Tibial nerve (tissue), 4 donors: ENCODE data around the gene ABHD12. TPM values are rescaled to one million over a fixed set of nuclear protein-coding genes. Genes with fewer than 3 reads are reported as not detected.
A peak's percentile ranks its signal among the peaks of the same experiment; 100 is the strongest.

Source experiments
- DNase-seq, 2 donors: peaks; one replicate each; pipeline ENCODE4 v3.0.0-alpha.2; 2019; ENCODE audit warnings: low spot score in 2 of 2
- H3K27ac ChIP-seq, 4 donors: fragments of 200-600 bp; sonication (generic) in 3 of 4; one replicate each; pipeline ENCODE4 v1.5.1; 2017 to 2019; ENCODE audit warnings: mild to moderate bottlenecking in 1 of 4
- H3K27me3 ChIP-seq, 2 donors: fragments of 200-600 bp; sonication (generic) in 1 of 2; one replicate each; pipeline versions ENCODE4 v1.5.1 to v1.6.0; 2017 to 2019
- H3K36me3 ChIP-seq, 3 donors: fragments of 200-600 bp; sonication (generic); one replicate each; pipeline ENCODE4 v1.5.1; 2018 to 2019
- H3K4me1 ChIP-seq, 4 donors: fragments of 200-600 bp; sonication (generic) in 3 of 4; one replicate each; pipeline ENCODE4 v1.5.1; 2017 to 2019
- H3K4me3 ChIP-seq, 4 donors: fragments of 200-600 bp; sonication (generic) in 3 of 4; one replicate each; pipeline ENCODE4 v1.5.1; 2017 to 2019; ENCODE audit warnings: mild to moderate bottlenecking in 1 of 4, moderate library complexity in 1 of 4
- H3K9me3 ChIP-seq, 4 donors: fragments of 200-600 bp; sonication (generic) in 3 of 4; one replicate each; pipeline ENCODE4 v1.5.1; 2017 to 2019
- EP300 ChIP-seq, 2 donors: sonication (generic); formaldehyde crosslinking; IDR thresholded peaks; one replicate each; pipeline ENCODE4 v1.6.1; 2017; ENCODE audit warnings: antibody characterized with exemption in 2 of 2, mild to moderate bottlenecking in 1 of 2
- POLR2A ChIP-seq, 2 donors: fragments of 450-650 bp; IDR thresholded peaks; one replicate each; pipeline ENCODE4 v1.6.1; 2017; ENCODE audit warnings: antibody characterized with exemption in 2 of 2, mild to moderate bottlenecking in 2 of 2, moderate library complexity in 2 of 2
- WGBS, 2 donors: methylation state at CpG; one replicate each; pipeline ENCODE4 v1.1.5; 2018; 5-methylcytosine and 5-hydroxymethylcytosine counted together
- total RNA-seq, 4 donors: library from RNA; depleted of rRNA; stranded (reverse); fragments of >200 nt; gene quantifications; one replicate each; pipeline ENCODE4 v1.1.0, GENCODE V29; 2016
- TF ChIP-seq, protein P1 (sequence below), 5 experiments: fragments of 200-600 bp in 3 of 5; fragments of 450-650 bp in 2 of 5; sonication (generic) in 3 of 5; IDR thresholded peaks; one replicate each; pipeline ENCODE4 v1.5.1; 2016 to 2019; ENCODE audit warnings: antibody characterized with exemption in 5 of 5, mild to moderate bottlenecking in 3 of 5, moderate library complexity in 2 of 5

ABHD12 gene
- total RNA-seq, 4 donors from 2014 or later = 67.2 to 116 (median 105) TPM

DNA sequence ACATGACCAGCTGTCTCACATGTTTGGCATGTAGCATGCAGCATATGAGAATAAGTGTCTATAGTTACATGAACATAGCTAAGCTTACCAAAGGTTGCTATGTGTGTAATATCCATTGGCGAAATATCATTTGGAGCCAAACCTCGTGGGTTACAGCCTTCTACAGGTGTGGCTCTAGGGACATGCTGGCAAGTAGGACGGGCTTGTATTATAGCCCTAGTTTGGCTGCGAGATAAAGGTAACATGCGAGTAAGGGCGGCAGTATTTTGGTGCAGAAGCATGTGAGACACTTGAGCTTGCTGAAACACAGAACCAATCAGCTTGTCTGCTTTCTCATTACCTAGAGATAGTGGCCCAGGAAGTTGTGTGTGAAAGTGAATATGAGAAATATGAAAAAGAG, 6.5 kb upstream of the ABHD12 start:
- Histone ChIP-seq H3K36me3 (no peaks in the 10 kb centered on the region), H3K27ac (peak overlapping the region in 1 of 4 donors; percentile 64), H3K4me1 (peaks cover 0 to 21% (median 6%) of the 10 kb centered on the region in 4 donors), H3K27me3 (no peaks in the 10 kb centered on the region), H3K9me3 (peaks cover 0 to 3% (median 0%) of the 10 kb centered on the region in 4 donors), H3K4me3 (no peak overlapping the region)
- WGBS, 2 donors = 86 to 87% methylated on average over 6 of the region's 6 CpGs
- no peak for DNase-seq
- TF ChIP-seq POLR2A (IDR thresholded peaks at IDR 0.05) = no peak
- TF ChIP-seq, protein P1, sequence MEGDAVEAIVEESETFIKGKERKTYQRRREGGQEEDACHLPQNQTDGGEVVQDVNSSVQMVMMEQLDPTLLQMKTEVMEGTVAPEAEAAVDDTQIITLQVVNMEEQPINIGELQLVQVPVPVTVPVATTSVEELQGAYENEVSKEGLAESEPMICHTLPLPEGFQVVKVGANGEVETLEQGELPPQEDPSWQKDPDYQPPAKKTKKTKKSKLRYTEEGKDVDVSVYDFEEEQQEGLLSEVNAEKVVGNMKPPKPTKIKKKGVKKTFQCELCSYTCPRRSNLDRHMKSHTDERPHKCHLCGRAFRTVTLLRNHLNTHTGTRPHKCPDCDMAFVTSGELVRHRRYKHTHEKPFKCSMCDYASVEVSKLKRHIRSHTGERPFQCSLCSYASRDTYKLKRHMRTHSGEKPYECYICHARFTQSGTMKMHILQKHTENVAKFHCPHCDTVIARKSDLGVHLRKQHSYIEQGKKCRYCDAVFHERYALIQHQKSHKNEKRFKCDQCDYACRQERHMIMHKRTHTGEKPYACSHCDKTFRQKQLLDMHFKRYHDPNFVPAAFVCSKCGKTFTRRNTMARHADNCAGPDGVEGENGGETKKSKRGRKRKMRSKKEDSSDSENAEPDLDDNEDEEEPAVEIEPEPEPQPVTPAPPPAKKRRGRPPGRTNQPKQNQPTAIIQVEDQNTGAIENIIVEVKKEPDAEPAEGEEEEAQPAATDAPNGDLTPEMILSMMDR (IDR thresholded peaks at IDR 0.05) = no peak
- TF ChIP-seq EP300 (IDR thresholded peaks at IDR 0.05) = no peak

DNA sequence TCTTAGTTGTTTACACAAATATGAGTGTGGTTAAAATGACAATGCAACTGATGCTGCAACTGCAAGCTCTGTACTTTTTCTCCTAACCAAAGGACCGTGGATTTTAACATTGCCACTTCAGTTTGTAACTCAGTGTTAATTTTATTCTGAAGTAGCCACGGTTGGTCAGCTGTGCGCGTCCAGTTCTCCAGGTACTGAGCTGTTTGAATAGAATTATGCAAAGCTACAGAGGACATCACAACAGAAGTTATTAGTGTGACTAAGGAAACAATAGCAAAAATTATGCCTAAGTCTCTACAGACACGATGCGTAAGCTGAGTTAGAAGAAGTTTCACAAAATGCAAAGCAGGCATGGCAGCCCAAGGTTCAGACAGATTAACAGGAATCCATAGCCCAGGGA, 4.4 kb upstream of the ABHD12 start:
- Histone ChIP-seq H3K4me3 (no peak overlapping the region), H3K36me3 (no peaks in the 10 kb centered on the region), H3K9me3 (no peaks in the 10 kb centered on the region), H3K4me1 (peaks cover 0 to 27% (median 6%) of the 10 kb centered on the region in 4 donors), H3K27me3 (no peaks in the 10 kb centered on the region), H3K27ac (no peak overlapping the region)
- no peak for DNase-seq
- WGBS, 2 donors = 90 to 92% methylated on average over 6 of the region's 6 CpGs
- TF ChIP-seq POLR2A (IDR thresholded peaks at IDR 0.05) (no peak), EP300 (IDR thresholded peaks at IDR 0.05) (no peak)
- TF ChIP-seq, protein P1 (IDR thresholded peaks at IDR 0.05) = no peak

DNA sequence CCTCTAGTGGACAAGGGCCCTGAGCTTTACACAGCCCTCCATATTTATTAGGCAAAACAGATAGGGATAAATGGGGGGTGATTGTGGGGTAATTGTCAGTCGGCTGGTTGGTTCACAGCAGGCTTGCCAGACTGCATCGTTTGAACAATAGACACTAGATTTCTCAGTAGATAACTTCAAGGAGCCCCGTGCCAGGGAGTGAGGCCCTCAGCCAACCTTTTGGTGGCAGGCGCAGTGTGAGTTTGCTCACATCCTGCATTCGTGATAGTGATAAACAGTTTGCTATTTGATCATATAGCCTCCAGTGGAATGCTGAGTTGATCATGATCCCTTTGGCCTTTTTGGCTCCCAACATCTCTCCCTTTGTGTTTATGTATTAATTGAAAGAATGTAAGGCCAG, 3.6 kb upstream of the ABHD12 start:
- no peak overlapping the region for H3K4me3 ChIP-seq
- H3K4me1 ChIP-seq = peaks cover 0 to 29% (median 7%) of the 10 kb centered on the region in 4 donors
- no peaks in the 10 kb centered on the region for H3K9me3 ChIP-seq
- WGBS, 2 donors = 31 to 33% methylated on average over 5 of the region's 5 CpGs
- DNase-seq = no peak
- H3K27me3 ChIP-seq = no peaks in the 10 kb centered on the region
- H3K36me3 ChIP-seq = no peaks in the 10 kb centered on the region
- TF ChIP-seq EP300 (IDR thresholded peaks at IDR 0.05) (no peak), POLR2A (IDR thresholded peaks at IDR 0.05) (no peak)
- TF ChIP-seq, protein P1 (IDR thresholded peaks at IDR 0.05) = no peak
- no peak overlapping the region for H3K27ac ChIP-seq

DNA sequence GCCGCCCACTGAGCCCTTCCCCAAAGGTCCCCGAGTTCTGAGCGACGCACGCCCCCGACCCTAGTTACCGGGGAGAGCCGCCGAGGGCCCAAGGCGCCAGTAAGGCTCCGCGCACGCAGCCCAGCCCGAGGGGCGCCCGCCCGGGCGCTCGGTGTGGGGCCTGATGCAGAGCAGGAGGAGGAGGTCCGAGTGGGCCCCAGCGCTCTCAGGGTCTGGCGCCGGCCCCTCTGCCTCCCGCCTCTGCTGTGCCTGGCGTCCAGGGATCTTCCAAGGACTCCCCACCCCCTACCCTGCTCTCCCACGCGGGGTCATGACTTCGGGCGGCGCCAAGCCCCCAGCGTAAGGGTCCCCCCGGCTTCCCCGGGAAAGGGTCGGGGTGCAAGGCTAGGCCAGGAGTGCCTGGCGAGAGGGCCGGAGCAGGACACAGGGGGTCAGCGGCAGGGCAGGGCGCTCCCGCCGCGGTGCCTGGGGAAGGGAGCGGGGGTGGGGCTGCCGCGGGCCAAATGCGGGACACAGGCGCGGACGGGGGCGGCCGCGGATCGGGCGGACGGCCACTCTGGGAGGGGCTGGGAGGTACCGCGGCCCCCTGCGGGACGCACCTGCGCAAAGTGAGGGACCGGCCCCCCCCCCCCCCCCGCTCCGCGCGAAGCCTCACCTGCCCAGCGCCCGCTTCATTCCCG, 637 bp downstream of the ABHD12 start:
- 0 to 1% methylated on average over 35 to 60 of the region's 67 CpGs for WGBS, 2 donors
- peak in 1 of 2 donors; percentile 13 for DNase-seq
- Histone ChIP-seq H3K27ac (peak overlapping the region; percentile 64 to 97 (median 92)), H3K36me3 (peaks cover 0 to 10% (median 0%) of the 10 kb centered on the region in 3 donors), H3K9me3 (no peaks in the 10 kb centered on the region), H3K4me1 (peaks cover 0 to 15% (median 3%) of the 10 kb centered on the region in 4 donors), H3K4me3 (peak overlapping the region; percentile 67 to 98 (median 86)), H3K27me3 (no peaks in the 10 kb centered on the region)
- peak in 1 of 2 donors; percentile 13 for TF ChIP-seq EP300 (IDR thresholded peaks at IDR 0.05)
- no peak for TF ChIP-seq POLR2A (IDR thresholded peaks at IDR 0.05)
- TF ChIP-seq, protein P1 (IDR thresholded peaks at IDR 0.05) = no peak

DNA sequence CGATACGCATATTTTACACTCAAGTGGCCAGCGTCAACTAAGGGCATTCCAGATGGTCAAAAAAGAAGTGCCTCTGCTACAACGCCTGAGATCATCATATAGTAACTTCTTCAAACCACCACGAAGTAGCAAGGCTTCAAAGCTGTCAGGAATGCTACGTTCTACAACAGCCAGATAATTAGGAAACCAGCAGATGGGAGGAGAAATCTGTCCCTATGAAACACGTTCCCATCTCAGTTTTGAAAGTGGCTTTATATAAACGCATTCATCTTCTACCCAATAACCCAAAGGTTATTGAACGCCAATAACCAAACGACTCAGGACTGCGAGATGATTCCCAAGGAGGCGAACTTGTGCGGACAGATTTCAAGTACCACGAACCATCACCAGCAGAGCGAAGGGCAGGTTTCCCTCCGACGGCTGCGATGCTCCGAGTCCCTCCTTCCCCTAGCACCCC, 1.2 kb downstream of the ABHD12 start:
- peak overlapping the region; percentile 67 to 98 (median 86) for H3K4me3 ChIP-seq
- H3K27me3 ChIP-seq = no peaks in the 10 kb centered on the region
- TF ChIP-seq, protein P1 (IDR thresholded peaks at IDR 0.05) = no peak
- TF ChIP-seq EP300 (IDR thresholded peaks at IDR 0.05) (no peak), POLR2A (IDR thresholded peaks at IDR 0.05) (no peak)
- H3K36me3 ChIP-seq = peaks cover 0 to 10% (median 0%) of the 10 kb centered on the region in 3 donors
- no peaks in the 10 kb centered on the region for H3K9me3 ChIP-seq
- H3K27ac ChIP-seq = peak overlapping the region; percentile 64 to 97 (median 92)
- no peak for DNase-seq
- peaks cover 0 to 19% (median 3%) of the 10 kb centered on the region in 4 donors for H3K4me1 ChIP-seq
- 10 to 11% methylated on average over 19 of the region's 19 CpGs for WGBS, 2 donors
